ENCODE data around the gene GEMIN5. TPM values are rescaled to one million over a fixed set of nuclear protein-coding genes. Genes with fewer than 3 reads are reported as not detected.
A peak's percentile ranks its signal among the peaks of the same experiment; 100 is the strongest.

Gene GEMIN5
- total and polyA plus RNA-seq, 2 of the 13 experiments (the other 11 are each of a cell fraction or from before 2014, with no cell fraction given), result 6.6 to 28.6 TPM

- TF ChIP-seq ETV5 (CRISPR knock-in tag; IDR thresholded peaks at IDR 0.05; ENCODE audit: borderline replicate concordance) (no peak), IKZF1 (IDR thresholded peaks at IDR 0.05) (no peak), KDM4B (CRISPR knock-in tag; IDR thresholded peaks at IDR 0.05) (peak; percentile 64; the same call in 1 of the 2 replicates), ZNF235 (CRISPR knock-in tag; IDR thresholded peaks at IDR 0.05; ENCODE audit: borderline replicate concordance) (no peak), ATF4 (CRISPR knock-in tag; IDR thresholded peaks at IDR 0.05) (0 out of 4 replicates have a peak, but pooled peaks of 1 of the 2 experiments have one; percentile 45), MAFG (CRISPR knock-in tag; IDR thresholded peaks at IDR 0.05) (no peak), TBX3 (IDR thresholded peaks at IDR 0.05; ENCODE audit: borderline replicate concordance) (0 out of 2 replicates have a peak, but pooled peaks have one; percentile 11), ZBTB1 (CRISPR knock-in tag; IDR thresholded peaks at IDR 0.05; ENCODE audit: borderline replicate concordance) (no peak), ZNF704 (CRISPR knock-in tag; IDR thresholded peaks at IDR 0.05; ENCODE audit: borderline replicate concordance) (peak; percentile 78; the same call in 1 of the 2 replicates), ZBTB26 (CRISPR knock-in tag; IDR thresholded peaks at IDR 0.05; ENCODE audit: borderline replicate concordance) (peak; percentile 65; the same call in 1 of the 2 replicates), SKIL (CRISPR knock-in tag; IDR thresholded peaks at IDR 0.05; ENCODE audit: borderline replicate concordance) (no peak), MTA3 (CRISPR knock-in tag; IDR thresholded peaks at IDR 0.05) (no peak), GTF3A (CRISPR knock-in tag; conservative IDR thresholded peaks at IDR 0.05) (peak; percentile 88; the same call in 1 of the 2 replicates), AGO2 (optimal IDR thresholded peaks at IDR 0.05; ENCODE audit: low read depth, low read length) (peak; percentile 60), TBL1XR1 (IDR thresholded peaks at IDR 0.05; ENCODE audit: borderline replicate concordance, low read length, partially characterized antibody) (no peak), ZBTB39 (CRISPR knock-in tag; IDR thresholded peaks at IDR 0.05) (peak; percentile 80), TERF1 (CRISPR knock-in tag; IDR thresholded peaks at IDR 0.05) (peak; percentile 27; the same call in 1 of the 2 replicates)
Observed at GRCh38 chr5:154937718-154938466, at the start of gene GEMIN5 (continued).

Measured in HepG2 (cell line).